Brain pericyte (primary cell): ENCODE results near the gene SLC12A2.

Source experiments
- DNase-seq: peaks from one replicate; pipeline ENCODE4 v3.0.0-alpha.2; 2012; ENCODE audit warnings: low read depth, low spot score

SLC12A2 gene

DNA sequence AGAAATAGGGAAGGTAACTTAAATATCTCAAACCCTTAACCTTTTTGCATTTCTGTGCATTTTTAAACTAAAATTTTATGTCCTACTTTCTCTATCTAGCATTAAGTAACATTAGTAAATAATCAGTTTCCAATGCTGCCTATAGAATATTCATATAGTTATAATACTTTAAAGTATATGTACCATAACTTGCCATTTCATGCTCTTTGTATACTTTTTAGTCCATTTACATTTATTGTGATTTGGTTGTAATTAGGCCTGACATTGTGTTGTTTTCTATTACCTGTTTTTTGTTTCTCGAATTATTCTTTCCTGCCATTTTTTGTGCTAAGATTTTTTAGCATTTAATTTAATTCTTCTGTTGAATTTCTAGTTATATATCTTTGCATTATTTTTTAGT, 13.7 kb downstream of the SLC12A2 start:
- no peak for DNase-seq

- no peak for DNase-seq
Observed at GRCh38 chr5:128097781-128098180, 14.2 kb downstream of the SLC12A2 start.

- no peak for DNase-seq
Observed at GRCh38 chr5:128099944-128100343, 16.4 kb downstream of the SLC12A2 start.

GRCh38 chr5:128100860-128101557, 17.4 kb downstream of the SLC12A2 start:
- no peak for DNase-seq

GRCh38 chr5:128101676-128102075, 18.1 kb downstream of the SLC12A2 start:
- no peak for DNase-seq

GRCh38 chr5:128105203-128105602, 21.6 kb downstream of the SLC12A2 start:
- no peak for DNase-seq

- no peak for DNase-seq
Observed at GRCh38 chr5:128109138-128109537, 25.6 kb downstream of the SLC12A2 start.

GRCh38 chr5:128109766-128110165, 26.2 kb downstream of the SLC12A2 start:
- no peak for DNase-seq

DNA sequence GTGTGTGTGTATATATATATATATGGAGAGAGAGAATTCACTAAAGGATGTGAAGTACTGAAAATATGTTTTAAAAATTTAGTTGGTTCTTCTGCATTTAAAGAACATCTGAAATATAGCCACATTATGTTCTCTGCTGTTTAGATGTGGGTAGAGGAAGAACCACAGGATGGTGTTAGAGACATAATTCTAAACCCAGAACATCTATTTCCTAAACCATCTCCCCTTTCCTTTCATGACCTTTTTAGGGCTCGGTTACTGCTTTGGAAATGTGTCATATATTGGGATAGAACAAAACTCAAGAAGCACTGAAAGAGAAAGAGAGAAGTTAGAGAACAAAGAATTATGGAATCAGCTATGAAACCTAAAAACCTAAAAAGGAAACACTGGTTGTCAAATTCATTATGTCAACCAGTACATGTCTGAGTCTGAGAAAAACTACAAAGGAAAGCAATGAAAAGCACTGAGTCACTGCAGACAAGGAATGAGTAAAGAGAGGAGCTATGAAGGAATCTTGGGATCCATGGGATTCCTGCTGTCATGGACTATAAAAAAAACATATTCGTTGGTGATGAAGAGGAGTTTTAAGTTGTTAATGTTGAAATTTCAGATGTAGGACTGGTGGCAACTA, 28.4 kb downstream of the SLC12A2 start:
- no peak for DNase-seq

DNA sequence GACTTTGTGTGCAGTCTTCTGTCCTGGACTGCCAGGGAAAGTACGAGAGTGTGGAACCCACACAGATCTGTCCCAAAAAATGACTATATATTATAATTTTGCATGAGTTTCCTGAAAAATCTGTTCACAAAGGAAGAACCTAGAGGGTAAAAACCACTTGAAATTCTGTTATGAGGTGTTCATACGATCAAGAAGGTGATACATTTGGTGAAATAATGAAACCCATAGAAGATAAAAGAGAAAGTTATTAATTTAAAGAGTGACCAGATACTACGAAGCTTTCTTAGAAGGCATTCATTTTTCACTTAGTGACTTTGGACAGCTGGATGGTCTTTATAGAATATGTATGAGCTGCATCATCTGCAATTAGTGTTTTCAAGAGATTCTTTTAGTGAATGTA, 32.9 kb downstream of the SLC12A2 start:
- DNase-seq: no peak

DNA sequence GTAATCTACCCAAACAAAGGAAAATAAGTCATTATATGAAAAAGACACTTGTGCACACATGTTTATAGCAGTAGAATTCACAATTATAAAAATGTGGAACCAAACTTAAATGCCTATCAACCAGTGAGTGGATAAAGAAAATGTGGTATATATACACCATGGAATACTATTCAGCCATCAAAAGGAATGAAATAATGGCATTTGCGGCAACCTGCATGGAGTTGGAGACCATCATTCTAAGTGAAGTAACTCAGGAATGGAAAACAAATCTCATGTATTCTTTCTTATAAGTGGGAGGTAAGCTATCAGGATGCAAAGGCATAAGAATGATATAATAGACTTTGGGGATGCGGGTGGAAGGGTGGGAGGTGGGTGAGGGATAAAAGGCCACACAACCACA, 34.6 kb downstream of the SLC12A2 start:
- DNase-seq: no peak

GRCh38 chr5:128121651-128122050, 38.1 kb downstream of the SLC12A2 start:
- no peak for DNase-seq

GRCh38 chr5:128123936-128124335, 40.4 kb downstream of the SLC12A2 start:
- no peak for DNase-seq

- no peak for DNase-seq
Observed at GRCh38 chr5:128126241-128126640, 42.7 kb downstream of the SLC12A2 start.

DNA sequence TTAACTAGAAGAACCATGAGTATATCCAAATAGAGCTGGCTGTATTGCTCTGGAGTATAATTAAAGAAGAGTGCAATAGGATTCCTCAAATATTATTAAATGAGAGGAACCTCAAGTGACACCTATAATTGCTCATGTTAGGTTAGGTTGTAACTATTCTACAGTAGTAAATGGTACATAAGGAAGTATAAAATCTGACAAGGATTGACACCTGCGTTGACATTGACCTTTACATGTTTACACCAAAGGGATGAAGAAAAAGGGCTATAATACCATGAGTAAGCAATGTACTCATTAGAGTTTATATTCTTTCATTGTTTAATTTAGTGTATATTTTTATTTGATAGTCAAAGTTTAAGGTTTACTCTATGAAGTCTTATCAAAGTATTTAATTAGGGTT, 48.9 kb downstream of the SLC12A2 start:
- no peak for DNase-seq

DNA sequence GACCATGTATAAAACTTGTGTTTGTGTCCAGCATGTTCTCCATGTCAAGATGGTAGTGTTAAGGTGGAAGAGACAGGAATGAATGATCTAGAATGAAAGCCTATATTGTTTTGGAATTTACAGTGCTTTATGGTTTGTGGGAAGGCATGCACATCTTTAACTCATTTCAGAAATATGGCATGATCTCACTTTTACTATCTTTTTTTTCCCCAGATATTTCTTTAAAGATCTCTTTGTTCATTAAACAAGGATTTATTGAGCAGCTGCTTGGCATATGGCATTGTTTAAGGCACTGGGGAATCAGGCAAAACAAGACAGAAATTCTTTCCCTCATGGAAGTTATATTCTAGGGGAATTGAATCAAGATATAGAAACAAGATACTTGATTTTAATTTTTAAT, 51.7 kb downstream of the SLC12A2 start:
- no peak for DNase-seq

- no peak for DNase-seq
Observed at GRCh38 chr5:128143911-128144310, 60.3 kb downstream of the SLC12A2 start.

- DNase-seq: no peak
Observed at GRCh38 chr5:128144491-128144890, 60.9 kb downstream of the SLC12A2 start.

DNA sequence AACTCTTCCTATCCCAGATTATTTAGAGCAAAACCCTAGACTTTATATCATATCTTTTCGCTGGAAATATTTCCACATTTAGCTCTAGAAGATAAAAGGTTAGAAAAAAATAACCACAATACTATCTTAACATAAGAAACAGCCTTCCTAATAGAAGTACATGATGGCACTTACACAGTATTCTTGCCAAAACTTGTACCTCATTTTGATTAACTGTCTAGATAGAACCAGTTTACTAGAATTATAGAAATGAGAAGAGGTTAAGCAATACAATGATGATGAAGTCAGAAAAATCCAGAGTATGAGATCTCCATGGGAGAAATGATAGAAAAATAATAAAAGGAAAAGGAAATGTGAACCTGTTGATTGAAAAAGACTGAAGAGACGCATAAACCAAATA, 63.1 kb downstream of the SLC12A2 start:
- DNase-seq: no peak

- DNase-seq: no peak
Observed at GRCh38 chr5:128154943-128155342, 71.4 kb downstream of the SLC12A2 start.

GRCh38 chr5:128155776-128156175, 72.2 kb downstream of the SLC12A2 start:
- no peak for DNase-seq

DNA sequence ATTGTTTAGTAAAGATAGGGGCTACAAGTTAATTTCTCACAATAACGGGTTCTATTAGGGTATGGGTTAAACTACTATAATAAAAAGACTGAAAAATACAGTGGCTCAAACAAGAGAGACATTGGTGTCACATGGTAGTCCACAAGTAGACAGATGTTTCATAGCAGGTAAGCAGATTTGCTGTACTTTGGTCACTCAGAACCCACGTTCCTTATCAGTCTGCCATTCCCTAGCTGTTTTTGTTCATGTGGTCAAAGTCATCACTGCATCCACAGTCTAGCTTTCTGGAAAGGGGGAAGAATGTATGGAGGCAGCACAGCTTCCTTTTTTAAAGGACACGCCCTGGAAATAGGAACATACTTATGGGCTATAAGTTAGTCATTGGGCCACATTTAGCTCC, 73.0 kb downstream of the SLC12A2 start:
- DNase-seq: no peak

- DNase-seq: no peak
Observed at GRCh38 chr5:128158342-128158741, 74.8 kb downstream of the SLC12A2 start.

- DNase-seq: no peak
Observed at GRCh38 chr5:128163991-128164390, 80.4 kb downstream of the SLC12A2 start.
